Posterior cingulate gyrus (tissue), 11 donors: Measurements from ENCODE around the gene CS.

Source experiments
- DNase-seq, 10 donors: peaks; one replicate each; pipeline versions ENCODE4 v3.0.0 to v3.0.0-alpha.2; 2020 to 2021; ENCODE audit warnings: mixed read lengths in 3 of 10
- intact Hi-C: fragments of 100-400 bp; cut with DNase I; formaldehyde crosslinking; loops from one replicate; pipeline ENCODE4 v1.15.1; 2023

Gene CS

GRCh38 chr12:56223571-56224101 lies 76.5 kb downstream of the CS start:
- intact Hi-C loops = loop anchor here (2.0 to 5.0 kb wide), 2 partner anchors 34 to 35 kb away; partner anchors contain the start of genes ANKRD52 and SMARCC2
- no peak for DNase-seq

DNA sequence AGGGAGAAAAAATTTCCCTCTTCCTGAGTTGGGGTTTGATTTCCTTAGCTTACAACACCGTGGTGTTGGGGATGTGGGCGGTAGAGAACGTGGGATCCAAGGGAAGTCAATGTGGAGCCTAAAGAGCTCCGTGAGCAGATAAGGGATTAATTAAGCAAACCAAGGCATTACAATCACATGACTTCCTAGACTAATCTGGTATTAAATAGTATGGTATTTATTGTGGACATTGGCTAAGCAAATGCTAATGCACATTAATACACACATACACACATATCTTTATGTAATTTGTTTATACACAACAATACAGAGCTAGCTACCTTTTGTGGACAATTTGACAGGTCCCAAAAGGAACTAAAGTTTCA lies 77.6 kb downstream of the CS start:
- DNase-seq = no peak
- intact Hi-C loops = loop anchor here (5.0 kb wide), 1 partner anchor 35 kb away; the partner anchor contains the start of gene ANKRD52

DNA sequence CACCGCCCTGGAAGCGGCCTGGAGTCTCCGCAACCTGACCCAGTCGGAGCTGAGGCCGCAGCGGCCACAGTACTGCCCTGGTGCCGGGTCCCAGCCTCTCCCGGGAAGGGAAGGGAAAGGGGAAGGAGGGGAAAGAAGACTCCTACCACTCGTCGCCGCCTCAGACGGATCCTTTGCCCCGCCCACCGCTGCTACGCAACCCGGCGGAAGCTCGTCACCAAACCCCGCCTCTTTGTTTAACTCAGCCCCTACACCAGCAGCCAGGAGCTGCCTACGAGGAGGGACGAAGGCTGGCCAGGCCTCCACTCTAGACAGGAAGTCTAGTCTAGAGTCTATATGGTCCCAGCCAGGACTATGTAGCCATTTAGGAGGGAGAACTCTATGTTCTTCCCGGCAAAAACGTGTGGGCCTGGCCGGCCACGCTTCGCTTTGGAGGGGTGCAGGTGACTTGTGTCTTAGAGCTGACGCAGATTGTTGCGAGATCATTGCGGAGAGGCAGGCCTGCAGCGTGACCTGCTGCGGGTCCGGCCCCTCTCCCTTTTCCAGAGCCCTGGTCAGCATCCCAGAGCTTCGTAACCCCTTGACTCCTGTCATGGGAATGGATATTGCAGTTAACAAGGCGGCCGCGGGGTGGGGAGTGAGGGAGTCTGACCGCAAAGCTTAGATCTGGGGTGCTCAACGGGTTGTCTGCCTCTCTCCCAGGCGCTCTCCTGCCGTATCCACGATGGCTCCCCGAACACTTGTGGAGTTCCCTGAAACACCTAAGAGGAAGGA lies 78.2 kb downstream of the CS start, which contains the start of gene RNF41:
Gene RNF41, minus strand, starts transcription at position 166 of the 774 bp plus-strand sequence. CDS start 7,875 bp downstream, outside the sequence.
- DNase-seq = peak; percentile 96 to 100 (median 98)
- intact Hi-C loops = loop anchor here (5.0 kb wide), 1 partner anchor 35 kb away; the partner anchor contains the start of gene ANKRD52
